SK-N-SH (cell line): Measurements from ENCODE around the gene MGA. TPM values are rescaled to one million over a fixed set of nuclear protein-coding genes. Genes with fewer than 3 reads are reported as not detected.
A peak's percentile ranks its signal among the peaks of the same experiment; 100 is the strongest.

Source experiments
- CTCF ChIA-PET: fragments of 300-600, 350-600 bp; formaldehyde crosslinking; extraction: SDS; loops from one replicate; lab custom pipeline; 2021; lab: Yijun Ruan, JAX
- POLR2A ChIA-PET: fragments of 350-600 bp; sonication (Branson Sonifier 250); formaldehyde crosslinking; extraction: SDS; loops from one replicate; lab custom pipeline; 2020; ENCODE audit warnings: antibody characterized with exemption, inconsistent platforms; lab: Yijun Ruan, JAX
- DNase-seq: peaks from one replicate; pipeline ENCODE4 v3.0.0; 2012
- H2AFZ ChIP-seq: fragments of 200-600 bp; sonication (generic); 2 replicates; pipeline ENCODE4 v1.8.1; 2016; ENCODE audit warnings: antibody characterized with exemption, mild to moderate bottlenecking, low read depth
- H3F3A ChIP-seq: fragments of 200-600 bp; sonication (generic); replicated peaks from 2 replicates; pipeline ENCODE3; 2016; ENCODE audit warnings: antibody characterized with exemption, mild to moderate bottlenecking; ENCODE audit not compliant: insufficient read depth
- H3K27ac ChIP-seq, 2 experiments: fragments of 200-500 bp in 1 of 2; fragments of 200-600 bp in 1 of 2; sonication (Bioruptor generic) in 1 of 2; sonication (generic), shearing (Covaris generic) in 1 of 2; 2 replicates each; pipeline versions ENCODE4 v1.5.1 to v1.6.1; 2014 to 2016; ENCODE audit warnings: low read depth in 2 of 2, inconsistent platforms in 1 of 2, low read length in 1 of 2, mild to moderate bottlenecking in 1 of 2, mixed read lengths in 1 of 2
- H3K27me3 ChIP-seq: fragments of 200-600 bp; sonication (generic), shearing (Covaris generic); 2 replicates; pipeline ENCODE4 v1.6.1; 2016; ENCODE audit warnings: mixed run types; ENCODE audit not compliant: insufficient read depth
- H3K36me3 ChIP-seq, 2 experiments: fragments of 200-500 bp in 1 of 2; fragments of 200-600 bp in 1 of 2; sonication (Bioruptor generic) in 1 of 2; sonication (generic) in 1 of 2; replicated peaks in 1 of 2; 2 replicates each; pipeline versions ENCODE3 to v1.5.1; 2014 to 2016; ENCODE audit warnings: low read length in 1 of 2, mild to moderate bottlenecking in 1 of 2; ENCODE audit not compliant: insufficient read depth in 2 of 2, control insufficient read depth in 1 of 2
- H3K4me1 ChIP-seq, 2 experiments: fragments of 200-500 bp in 1 of 2; fragments of 200-600 bp in 1 of 2; sonication (Bioruptor generic) in 1 of 2; sonication (generic), shearing (Covaris generic) in 1 of 2; 2 replicates each; pipeline versions ENCODE4 v1.5.1 to v1.6.1; 2014 to 2016; ENCODE audit warnings: low read depth in 1 of 2, low read length in 1 of 2, mixed run types in 1 of 2; ENCODE audit not compliant: insufficient read depth in 2 of 2, control insufficient read depth in 1 of 2
- H3K4me2 ChIP-seq: fragments of 200-600 bp; sonication (generic), shearing (Covaris generic); 2 replicates; pipeline ENCODE4 v1.6.1; 2017; ENCODE audit warnings: mixed run types
- H3K4me3 ChIP-seq, 2 experiments: fragments of 200-500 bp in 1 of 2; fragments of 200-600 bp in 1 of 2; sonication (Bioruptor generic) in 1 of 2; sonication (generic), shearing (Covaris generic) in 1 of 2; 2 replicates each; pipeline versions ENCODE4 v1.5.1 to v1.8.1; 2014 to 2016; ENCODE audit warnings: low read depth in 2 of 2, inconsistent platforms in 1 of 2, low read length in 1 of 2, mild to moderate bottlenecking in 1 of 2, mixed read lengths in 1 of 2, moderate library complexity in 1 of 2
- H3K79me2 ChIP-seq: fragments of 200-600 bp; sonication (generic); 2 replicates; pipeline ENCODE4 v1.8.1; 2017; ENCODE audit warnings: mild to moderate bottlenecking; ENCODE audit not compliant: insufficient read depth
- H3K9ac ChIP-seq: fragments of 200-600 bp; sonication (generic); 2 replicates; pipeline ENCODE4 v1.6.1; 2017; ENCODE audit warnings: mixed run types
- H3K9me2 ChIP-seq: fragments of 200-600 bp; sonication (generic); 2 replicates; pipeline ENCODE4 v1.6.1; 2017; ENCODE audit warnings: mixed run types
- H3K9me3 ChIP-seq: fragments of 200-600 bp; sonication (generic); 2 replicates; pipeline ENCODE4 v1.6.1; 2017; ENCODE audit warnings: mixed run types, mild to moderate bottlenecking, moderate library complexity
- H4K20me1 ChIP-seq: fragments of 200-600 bp; sonication (generic); 2 replicates; pipeline ENCODE4 v1.6.1; 2017; ENCODE audit warnings: mild to moderate bottlenecking, mixed run types; ENCODE audit not compliant: insufficient read depth
- CHD2 ChIP-seq: fragments of 150-350 bp; IDR thresholded peaks from 2 replicates; pipeline ENCODE4 v1.6.1; 2018; ENCODE audit warnings: low read length; ENCODE audit not compliant: partially characterized antibody
- CTCF ChIP-seq: fragments of 200-600 bp; sonication (generic); IDR thresholded peaks from 2 replicates; pipeline ENCODE4 v1.6.1; 2017; ENCODE audit warnings: antibody characterized with exemption, mild to moderate bottlenecking, moderate library complexity
- ELF1 ChIP-seq: IDR thresholded peaks from 2 replicates; pipeline ENCODE4 v1.4.0; 2012
- FOSL2 ChIP-seq: IDR thresholded peaks from 2 replicates; pipeline ENCODE4 v1.4.0; 2012; ENCODE audit warnings: low read depth, mild to moderate bottlenecking, moderate library complexity, borderline replicate concordance
- FOXJ3 ChIP-seq: sonication (generic); formaldehyde crosslinking; IDR thresholded peaks from 2 replicates; pipeline ENCODE4 v1.5.1; 2020; ENCODE audit warnings: mild to moderate bottlenecking, missing genetic modification reagents
- FOXM1 ChIP-seq: IDR thresholded peaks from 2 replicates; pipeline ENCODE4 v1.4.0; 2012; ENCODE audit warnings: low read depth, mild to moderate bottlenecking
- GATA2 ChIP-seq: sonication (generic); formaldehyde crosslinking; IDR thresholded peaks from 2 replicates; pipeline ENCODE4 v1.5.0; 2020; ENCODE audit warnings: mild to moderate bottlenecking, missing genetic modification reagents
- MXI1 ChIP-seq: IDR thresholded peaks from 2 replicates; pipeline ENCODE4 v1.6.1; 2012; ENCODE audit warnings: mild to moderate bottlenecking, low read depth, low read length, improper control_type of control experiment
- NFIC ChIP-seq: IDR thresholded peaks from 2 replicates; pipeline ENCODE4 v1.4.0; 2012; ENCODE audit warnings: borderline replicate concordance
- RAD21 ChIP-seq: IDR thresholded peaks from 2 replicates; pipeline ENCODE4 v1.6.1; 2012; ENCODE audit warnings: mild to moderate bottlenecking, low read length
- RCOR1 ChIP-seq: fragments of 150-350 bp; IDR thresholded peaks from 2 replicates; pipeline ENCODE4 v1.6.1; 2017; ENCODE audit warnings: antibody characterized with exemption, low read length
- RFX5 ChIP-seq: IDR thresholded peaks from 2 replicates; pipeline ENCODE4 v1.6.1; 2012; ENCODE audit warnings: mild to moderate bottlenecking, improper control_type of control experiment, low read length
- SIN3A ChIP-seq: IDR thresholded peaks from 2 replicates; pipeline ENCODE4 v1.6.1; 2012; ENCODE audit warnings: low read depth, mild to moderate bottlenecking, low read length, moderate library complexity, borderline replicate concordance
- SMC3 ChIP-seq: IDR thresholded peaks from 2 replicates; pipeline ENCODE4 v1.6.1; 2012; ENCODE audit warnings: low read depth, low read length, improper control_type of control experiment
- TAF1 ChIP-seq: IDR thresholded peaks from 2 replicates; pipeline ENCODE4 v1.6.1; 2012; ENCODE audit warnings: low read depth, mild to moderate bottlenecking, low read length, moderate library complexity, borderline replicate concordance
- TCF12 ChIP-seq: IDR thresholded peaks from 2 replicates; pipeline ENCODE4 v1.4.0; 2012
- TEAD4 ChIP-seq: IDR thresholded peaks from 2 replicates; pipeline ENCODE4 v1.4.0; 2012; ENCODE audit warnings: mild to moderate bottlenecking, borderline replicate concordance; ENCODE audit not compliant: insufficient read depth
- WGBS: methylation state at CpG from one replicate; pipeline ENCODE4 v1.1.6; 2017; ENCODE audit warnings: low lambda C conversion rate; 5-methylcytosine and 5-hydroxymethylcytosine counted together
- polyA plus RNA-seq, 3 experiments: library from polyadenylated mRNA; depleted of rRNA; stranded (reverse); fragments of >200 nt; gene quantifications; 2 replicates each; pipeline ENCODE4 v1.2.3, GENCODE V29; 2012
- TF ChIP-seq, protein P1 (sequence below): IDR thresholded peaks from 2 replicates; pipeline ENCODE4 v1.4.0; 2012; ENCODE audit warnings: low read depth
- TF ChIP-seq, protein P2 (sequence below): IDR thresholded peaks from 2 replicates; pipeline ENCODE4 v1.6.1; 2012; ENCODE audit warnings: mild to moderate bottlenecking, low read depth, low read length, moderate library complexity
- TF ChIP-seq, protein P3 (sequence below): IDR thresholded peaks from 2 replicates; pipeline ENCODE4 v1.4.0; 2012; ENCODE audit warnings: low read depth, borderline replicate concordance
- TF ChIP-seq, protein P4 (sequence below): fragments of 150-350 bp; IDR thresholded peaks from 2 replicates; pipeline ENCODE4 v1.6.1; 2017; ENCODE audit warnings: antibody characterized with exemption, low read length, low read depth, borderline replicate concordance
- TF ChIP-seq, protein P5 (sequence below): IDR thresholded peaks from 2 replicates; pipeline ENCODE4; 2012

MGA gene
- polyA plus RNA-seq (2012; rRNA removed): 2.3 and 2.9 TPM in 2 replicates
- polyA plus RNA-seq (2012; cell fraction: cytosol; rRNA removed): 2.2 and 2.5 TPM in 2 replicates
- 3.7 and 6.4 TPM in 2 replicates for polyA plus RNA-seq (2012; cell fraction: nucleus; rRNA removed)

DNA sequence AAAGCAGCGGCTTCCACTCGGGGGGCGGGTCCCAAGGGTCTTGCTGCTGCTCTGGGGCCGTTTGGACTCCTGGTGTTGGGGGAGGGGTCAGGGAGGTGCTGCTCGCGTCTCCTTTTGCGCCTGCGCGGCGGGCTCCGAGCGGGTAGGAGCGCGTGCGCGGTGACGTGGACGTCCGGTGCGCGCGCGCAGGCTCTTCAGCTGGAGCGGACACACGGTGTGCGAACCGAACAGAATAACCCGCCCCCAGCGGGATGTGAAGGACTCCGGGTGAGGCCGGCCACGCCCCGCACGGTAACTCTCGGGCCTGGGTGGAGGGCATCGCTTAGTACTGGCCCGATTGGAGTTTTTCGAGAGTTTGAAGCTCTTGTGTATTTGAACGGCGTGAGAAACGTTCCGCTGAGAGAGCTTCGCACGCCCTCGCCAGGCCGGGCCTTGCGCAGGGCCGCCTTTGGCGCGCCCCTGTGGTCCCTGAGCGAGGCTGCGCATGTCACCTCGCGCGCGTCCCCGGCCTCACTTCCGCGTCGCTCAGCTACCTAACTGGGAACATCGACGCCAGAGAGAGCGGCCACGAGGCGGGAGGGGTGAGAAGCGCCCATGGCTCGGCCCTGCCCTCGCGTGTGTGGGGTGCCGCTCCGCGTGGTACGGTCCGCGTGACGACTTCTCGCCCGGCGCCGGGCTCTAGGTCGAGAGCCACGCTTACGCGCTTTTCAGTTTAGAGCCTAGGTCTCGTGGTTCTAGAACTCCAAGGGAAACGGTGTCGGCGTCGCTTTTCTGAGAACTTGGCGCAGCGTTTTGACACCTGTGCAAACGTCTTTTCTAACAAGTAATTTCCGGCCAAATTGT, at the start of gene MGA:
Gene MGA, plus strand, starts transcription at position 171 of the 843 bp plus-strand sequence.
- ChIA-PET POLR2A (interaction anchor here (0.5 to 1.2 kb wide), 5 partner anchors 12 to 727 kb away, joined by 3 to 5 read pairs (median 3); no protein-coding TSS in a partner anchor), CTCF (interaction anchor here (0.6 to 2.1 kb wide), 9 partner anchors 11 to 130 kb away, joined by 3 to 7 read pairs (median 5); no protein-coding TSS in a partner anchor)
- Histone ChIP-seq H4K20me1 (peaks cover 32% of the 10 kb centered on the region), H3K27ac (peak within 1 kb of the TSS; percentile 81 to 91), H3K4me1 (peaks cover 16 to 21% of the 10 kb centered on the region in 2 experiments; a peak in 3 of 4 replicates), H3F3A (peaks cover 33% of the 10 kb centered on the region), H3K27me3 (no peaks in the 10 kb centered on the region), H3K79me2 (peaks cover 49% of the 10 kb centered on the region), H3K9me3 (no peaks in the 10 kb centered on the region), H2AFZ (peak within 1 kb of the TSS; percentile 95), H3K4me3 (peak within 1 kb of the TSS; percentile 55 to 67), H3K36me3 (no peaks in the 10 kb centered on the region), H3K9me2 (no peaks in the 10 kb centered on the region), H3K4me2 (peak within 1 kb of the TSS; percentile 97), H3K9ac (peak within 1 kb of the TSS; percentile 45)
- DNase-seq: peak; percentile 97
- 3% methylated on average over 41 of the region's 93 CpGs for whole genome bisulfite sequencing
- TF ChIP-seq GATA2 (CRISPR knock-in tag) (no peak), TAF1 (peak; percentile 37), FOXJ3 (CRISPR knock-in tag) (no peak), RFX5 (no peak), ELF1 (peak; percentile 82), TEAD4 (no peak), RCOR1 (no peak), MXI1 (peak; percentile 67; the same call in 1 of the 2 replicates), FOXM1 (0 out of 2 replicates have a peak, but pooled peaks have one; percentile 19), NFIC (no peak), CTCF (peak; percentile 30; the same call in 1 of the 2 replicates), TCF12 (no peak; the same call in 1 of the 2 replicates), CHD2 (peak; percentile 59), RAD21 (peak; percentile 18; the same call in 1 of the 2 replicates), FOSL2 (no peak), SIN3A (no peak), SMC3 (no peak)
- TF ChIP-seq, protein P1, sequence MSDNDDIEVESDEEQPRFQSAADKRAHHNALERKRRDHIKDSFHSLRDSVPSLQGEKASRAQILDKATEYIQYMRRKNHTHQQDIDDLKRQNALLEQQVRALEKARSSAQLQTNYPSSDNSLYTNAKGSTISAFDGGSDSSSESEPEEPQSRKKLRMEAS: peak; percentile 98
- TF ChIP-seq, protein P2, sequence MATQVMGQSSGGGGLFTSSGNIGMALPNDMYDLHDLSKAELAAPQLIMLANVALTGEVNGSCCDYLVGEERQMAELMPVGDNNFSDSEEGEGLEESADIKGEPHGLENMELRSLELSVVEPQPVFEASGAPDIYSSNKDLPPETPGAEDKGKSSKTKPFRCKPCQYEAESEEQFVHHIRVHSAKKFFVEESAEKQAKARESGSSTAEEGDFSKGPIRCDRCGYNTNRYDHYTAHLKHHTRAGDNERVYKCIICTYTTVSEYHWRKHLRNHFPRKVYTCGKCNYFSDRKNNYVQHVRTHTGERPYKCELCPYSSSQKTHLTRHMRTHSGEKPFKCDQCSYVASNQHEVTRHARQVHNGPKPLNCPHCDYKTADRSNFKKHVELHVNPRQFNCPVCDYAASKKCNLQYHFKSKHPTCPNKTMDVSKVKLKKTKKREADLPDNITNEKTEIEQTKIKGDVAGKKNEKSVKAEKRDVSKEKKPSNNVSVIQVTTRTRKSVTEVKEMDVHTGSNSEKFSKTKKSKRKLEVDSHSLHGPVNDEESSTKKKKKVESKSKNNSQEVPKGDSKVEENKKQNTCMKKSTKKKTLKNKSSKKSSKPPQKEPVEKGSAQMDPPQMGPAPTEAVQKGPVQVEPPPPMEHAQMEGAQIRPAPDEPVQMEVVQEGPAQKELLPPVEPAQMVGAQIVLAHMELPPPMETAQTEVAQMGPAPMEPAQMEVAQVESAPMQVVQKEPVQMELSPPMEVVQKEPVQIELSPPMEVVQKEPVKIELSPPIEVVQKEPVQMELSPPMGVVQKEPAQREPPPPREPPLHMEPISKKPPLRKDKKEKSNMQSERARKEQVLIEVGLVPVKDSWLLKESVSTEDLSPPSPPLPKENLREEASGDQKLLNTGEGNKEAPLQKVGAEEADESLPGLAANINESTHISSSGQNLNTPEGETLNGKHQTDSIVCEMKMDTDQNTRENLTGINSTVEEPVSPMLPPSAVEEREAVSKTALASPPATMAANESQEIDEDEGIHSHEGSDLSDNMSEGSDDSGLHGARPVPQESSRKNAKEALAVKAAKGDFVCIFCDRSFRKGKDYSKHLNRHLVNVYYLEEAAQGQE: no peak
- TF ChIP-seq, protein P3, sequence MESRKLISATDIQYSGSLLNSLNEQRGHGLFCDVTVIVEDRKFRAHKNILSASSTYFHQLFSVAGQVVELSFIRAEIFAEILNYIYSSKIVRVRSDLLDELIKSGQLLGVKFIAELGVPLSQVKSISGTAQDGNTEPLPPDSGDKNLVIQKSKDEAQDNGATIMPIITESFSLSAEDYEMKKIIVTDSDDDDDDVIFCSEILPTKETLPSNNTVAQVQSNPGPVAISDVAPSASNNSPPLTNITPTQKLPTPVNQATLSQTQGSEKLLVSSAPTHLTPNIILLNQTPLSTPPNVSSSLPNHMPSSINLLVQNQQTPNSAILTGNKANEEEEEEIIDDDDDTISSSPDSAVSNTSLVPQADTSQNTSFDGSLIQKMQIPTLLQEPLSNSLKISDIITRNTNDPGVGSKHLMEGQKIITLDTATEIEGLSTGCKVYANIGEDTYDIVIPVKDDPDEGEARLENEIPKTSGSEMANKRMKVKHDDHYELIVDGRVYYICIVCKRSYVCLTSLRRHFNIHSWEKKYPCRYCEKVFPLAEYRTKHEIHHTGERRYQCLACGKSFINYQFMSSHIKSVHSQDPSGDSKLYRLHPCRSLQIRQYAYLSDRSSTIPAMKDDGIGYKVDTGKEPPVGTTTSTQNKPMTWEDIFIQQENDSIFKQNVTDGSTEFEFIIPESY: no peak
- TF ChIP-seq, protein P4, sequence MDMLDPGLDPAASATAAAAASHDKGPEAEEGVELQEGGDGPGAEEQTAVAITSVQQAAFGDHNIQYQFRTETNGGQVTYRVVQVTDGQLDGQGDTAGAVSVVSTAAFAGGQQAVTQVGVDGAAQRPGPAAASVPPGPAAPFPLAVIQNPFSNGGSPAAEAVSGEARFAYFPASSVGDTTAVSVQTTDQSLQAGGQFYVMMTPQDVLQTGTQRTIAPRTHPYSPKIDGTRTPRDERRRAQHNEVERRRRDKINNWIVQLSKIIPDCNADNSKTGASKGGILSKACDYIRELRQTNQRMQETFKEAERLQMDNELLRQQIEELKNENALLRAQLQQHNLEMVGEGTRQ: no peak
- TF ChIP-seq, protein P5, sequence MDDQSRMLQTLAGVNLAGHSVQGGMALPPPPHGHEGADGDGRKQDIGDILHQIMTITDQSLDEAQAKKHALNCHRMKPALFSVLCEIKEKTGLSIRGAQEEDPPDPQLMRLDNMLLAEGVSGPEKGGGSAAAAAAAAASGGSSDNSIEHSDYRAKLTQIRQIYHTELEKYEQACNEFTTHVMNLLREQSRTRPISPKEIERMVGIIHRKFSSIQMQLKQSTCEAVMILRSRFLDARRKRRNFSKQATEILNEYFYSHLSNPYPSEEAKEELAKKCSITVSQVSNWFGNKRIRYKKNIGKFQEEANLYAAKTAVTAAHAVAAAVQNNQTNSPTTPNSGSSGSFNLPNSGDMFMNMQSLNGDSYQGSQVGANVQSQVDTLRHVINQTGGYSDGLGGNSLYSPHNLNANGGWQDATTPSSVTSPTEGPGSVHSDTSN: no peak
